ENCODE results near the gene ACYP2.
"Not testable (repeated sequence)": the region's sequence is repeated elsewhere in the genome, so short reads cannot be mapped to it uniquely, and the experiment has no call there.

ACYP2 gene

DNA sequence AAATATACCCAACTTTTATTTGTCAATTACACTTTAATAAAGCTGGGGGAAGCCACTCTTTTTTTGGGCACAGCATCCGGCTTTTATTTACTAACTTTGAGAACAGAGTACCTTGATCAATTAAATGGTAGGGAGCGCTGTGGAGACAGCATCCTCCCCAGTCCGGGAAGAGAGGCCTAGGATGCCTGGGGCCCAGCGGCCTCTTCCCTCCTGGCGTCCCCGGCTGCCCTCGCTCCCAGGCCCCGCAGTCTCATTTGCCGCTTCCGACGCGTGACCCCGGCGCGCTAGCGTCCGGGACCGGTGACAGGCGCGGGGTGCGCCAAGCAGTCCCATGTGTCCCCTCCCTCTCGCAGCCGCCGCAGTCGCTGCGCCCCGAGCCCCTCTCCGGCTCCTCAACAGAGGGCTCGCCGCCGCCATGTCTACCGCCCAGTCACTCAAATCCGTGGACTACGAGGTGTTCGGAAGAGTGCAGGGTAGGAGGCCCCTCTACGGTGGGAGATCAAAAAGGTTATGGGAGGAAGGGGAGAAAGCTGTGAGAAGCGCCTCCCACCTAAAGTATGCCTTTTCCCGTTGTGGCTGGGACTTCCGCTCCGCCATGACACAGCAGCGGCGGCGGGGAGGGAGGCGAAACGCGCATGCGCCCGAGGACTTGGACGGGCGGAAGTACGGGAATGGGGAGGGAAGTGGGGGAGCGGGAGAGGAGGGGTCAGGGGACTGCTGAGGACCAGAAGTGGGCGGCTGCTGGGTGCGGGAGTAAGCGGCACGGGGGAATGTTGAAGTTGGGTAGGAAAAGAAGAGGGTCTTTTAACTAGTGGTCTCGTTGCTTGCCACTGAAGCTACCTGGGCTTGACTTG lies at the start of gene ACYP2:
TSS of gene ACYP2 (plus strand) at position 332 of the 854 bp plus-strand sequence.
- DNase-seq (ENCODE audit: low spot score) = peak; percentile 98

GRCh38 chr2:54065891-54066290 lies 49.5 kb upstream of the ACYP2 start:
- no peak for DNase-seq (ENCODE audit: low spot score)

DNA sequence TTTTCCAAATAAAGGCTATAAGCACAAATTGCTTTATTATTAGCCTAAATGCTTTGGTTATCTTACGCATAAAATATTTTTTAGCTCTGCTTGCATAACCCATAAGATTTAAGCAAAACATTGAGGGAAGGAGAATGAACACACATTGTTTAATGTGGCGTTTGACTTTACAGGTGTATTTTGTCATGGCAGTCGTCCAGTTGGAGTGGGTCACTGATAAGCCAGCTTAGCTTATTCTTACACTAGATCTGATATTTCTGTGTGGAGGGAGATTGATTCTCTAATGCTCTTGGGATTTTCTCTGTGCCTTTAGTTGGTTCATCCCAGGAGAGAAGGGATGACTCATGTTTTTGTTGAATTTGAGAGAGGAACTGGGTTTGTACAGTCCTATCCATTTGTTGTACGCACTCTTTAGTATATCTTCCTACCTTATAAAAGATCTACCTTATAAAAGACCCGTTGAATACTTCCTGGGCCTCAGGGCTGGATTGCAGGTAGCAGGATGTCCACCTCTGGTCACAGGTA lies 47.5 kb upstream of the ACYP2 start:
- no peak for DNase-seq (ENCODE audit: low spot score)

DNA sequence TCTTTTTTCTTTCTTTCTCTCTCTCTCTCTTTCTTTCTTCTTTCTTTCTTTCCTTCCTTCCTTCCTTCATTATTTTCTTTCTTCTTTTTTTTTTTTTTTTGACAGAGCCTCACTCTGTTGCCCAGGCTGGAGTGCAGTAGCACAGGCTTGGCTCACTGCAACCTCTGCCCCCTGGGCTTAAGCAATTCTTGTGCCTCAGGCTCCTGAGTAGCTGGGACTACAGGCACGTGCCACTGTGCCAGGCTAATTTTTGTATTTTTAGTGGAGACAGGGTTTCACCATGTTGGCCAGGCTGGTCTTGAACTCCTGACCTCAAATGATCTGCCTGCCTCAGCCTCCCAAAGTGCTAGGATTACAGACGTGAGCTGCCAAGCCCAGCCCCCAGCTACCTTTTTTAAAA lies 42.9 kb upstream of the ACYP2 start:
- not testable (repeated sequence) for DNase-seq (ENCODE audit: low spot score)

DNA sequence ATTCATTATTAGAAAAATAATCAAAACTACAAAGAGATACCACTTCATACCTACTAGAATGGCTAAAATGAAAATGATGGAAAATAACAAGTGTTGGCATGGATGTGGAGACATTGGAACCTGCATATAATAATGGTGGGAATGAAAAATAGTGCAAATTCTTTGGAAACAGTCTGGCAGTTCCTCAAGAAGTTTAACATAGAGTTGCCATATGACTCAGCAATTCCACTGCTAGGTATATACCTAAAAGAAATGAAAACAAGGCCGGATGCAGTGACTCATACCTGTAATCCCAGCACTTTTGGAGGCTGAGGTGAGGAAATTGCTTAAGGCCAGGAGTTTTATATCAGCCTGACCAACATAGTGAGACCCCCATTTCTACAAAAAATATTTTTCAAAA lies 41.6 kb upstream of the ACYP2 start:
- DNase-seq (ENCODE audit: low spot score) = no peak

DNA sequence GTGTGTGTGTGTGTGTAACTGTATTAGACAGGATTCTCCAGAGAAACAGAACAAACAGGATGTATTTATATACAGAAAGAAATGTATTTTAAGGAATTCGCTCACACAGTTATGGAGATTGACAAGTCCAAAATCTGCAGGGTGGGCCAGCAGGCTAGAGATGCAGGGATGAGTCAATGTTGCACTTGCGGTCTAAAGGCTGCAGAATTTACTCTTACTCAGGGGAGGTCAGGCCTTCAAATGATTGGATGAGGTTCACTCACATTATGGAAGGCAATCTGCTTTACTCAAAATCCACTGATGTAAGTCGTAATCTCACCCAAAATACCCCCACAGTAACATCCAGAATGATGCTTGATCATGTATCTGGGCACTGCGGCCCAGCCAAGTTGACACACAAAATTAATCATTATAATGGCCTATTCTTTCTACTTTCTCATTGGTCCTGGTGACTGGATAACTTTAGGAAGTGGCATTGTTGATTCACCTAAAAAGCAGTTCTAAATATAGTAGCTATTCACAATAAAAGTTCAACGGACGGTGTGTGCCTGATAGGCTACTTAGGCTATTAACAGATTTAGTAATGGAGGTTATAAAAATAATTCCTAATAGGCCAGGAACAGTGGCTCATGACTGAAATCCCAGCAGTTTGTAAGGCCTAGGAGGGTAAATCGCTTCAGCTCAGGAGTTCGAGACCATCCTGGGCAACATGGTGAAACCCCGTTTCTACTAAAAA lies 40.6 kb upstream of the ACYP2 start:
- DNase-seq (ENCODE audit: low spot score) = no peak

DNA sequence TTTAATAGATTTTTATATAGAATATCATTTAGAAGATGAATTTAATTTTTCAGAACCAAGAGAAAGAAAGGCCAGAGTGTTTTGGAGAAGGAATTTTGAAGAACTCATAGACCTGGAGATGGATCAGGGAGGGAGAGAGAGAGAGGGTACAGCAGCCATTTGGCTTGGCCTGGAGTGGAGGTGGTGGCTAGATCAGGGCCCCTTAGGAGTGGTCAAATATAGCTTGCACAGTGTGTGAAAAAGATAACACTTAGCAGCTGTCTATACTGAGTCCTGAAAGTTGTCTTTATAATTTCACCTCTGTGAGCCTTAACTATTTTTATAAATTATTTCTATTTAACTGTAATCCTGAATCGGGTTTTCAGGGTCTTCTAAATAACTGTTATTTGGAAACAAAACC lies 38.8 kb upstream of the ACYP2 start:
- no peak for DNase-seq (ENCODE audit: low spot score)

- no peak for DNase-seq (ENCODE audit: low spot score)
Measured at GRCh38 chr2:54077088-54077900, 38.1 kb upstream of the ACYP2 start.

DNA sequence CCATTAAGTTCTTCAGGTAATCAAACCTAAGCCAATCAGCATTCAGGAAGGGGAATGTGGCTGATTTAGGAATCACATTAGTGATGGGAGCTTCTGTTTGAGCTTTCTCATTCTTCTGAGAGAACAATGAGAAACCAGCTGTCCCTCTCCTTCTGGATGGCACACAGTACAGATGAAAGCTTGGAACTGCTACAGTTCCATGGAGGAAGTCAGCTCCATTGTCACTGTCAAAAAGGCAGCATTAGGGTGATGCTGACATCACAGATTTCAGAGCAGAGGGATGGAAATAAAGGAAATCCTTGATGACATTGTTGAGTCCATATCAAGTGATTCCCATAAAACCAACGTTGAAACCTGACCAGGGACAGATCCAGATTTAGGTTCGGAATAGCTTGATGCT lies 36.1 kb upstream of the ACYP2 start:
- DNase-seq (ENCODE audit: low spot score) = peak; percentile 76

DNA sequence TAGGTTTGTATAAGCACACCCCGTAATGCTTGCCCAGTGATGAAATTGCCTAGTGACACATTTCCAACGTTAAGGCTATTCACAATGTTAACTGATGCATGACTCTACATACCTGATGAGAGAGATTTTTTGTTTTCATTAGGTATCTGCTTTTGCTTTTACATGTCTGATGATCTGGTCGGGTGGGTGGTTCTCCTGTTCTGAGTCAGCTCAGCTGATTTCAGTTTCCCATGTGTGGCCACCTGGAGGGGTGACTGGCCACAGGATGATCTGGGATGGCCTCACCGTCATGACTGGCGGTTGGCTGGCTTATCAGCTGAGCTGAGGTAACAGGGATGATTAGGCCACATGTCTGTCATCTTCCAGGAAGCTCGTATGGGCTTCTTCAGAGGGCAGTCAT lies 33.8 kb upstream of the ACYP2 start:
- no peak for DNase-seq (ENCODE audit: low spot score)

- peak; percentile 78 for DNase-seq (ENCODE audit: low spot score)
Measured at GRCh38 chr2:54083021-54083420, 32.4 kb upstream of the ACYP2 start.

DNA sequence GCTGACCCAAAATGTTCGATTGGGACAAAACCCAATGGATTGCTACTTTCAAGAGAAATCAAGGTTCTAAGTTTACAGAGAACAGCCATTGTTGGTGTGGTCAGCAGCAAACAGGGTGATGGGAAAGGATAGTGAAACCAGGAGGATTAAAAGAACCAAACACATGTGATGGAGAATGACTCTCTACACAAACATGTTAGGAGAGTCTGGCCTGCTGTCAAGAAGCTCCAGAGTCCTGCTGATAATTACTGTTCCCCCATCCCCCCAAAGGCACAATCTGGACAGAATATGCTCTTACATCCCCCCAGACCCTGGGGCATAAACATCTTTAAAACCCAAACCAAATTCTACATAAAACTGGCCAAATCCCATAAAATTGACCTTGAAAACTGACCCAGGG lies 32.0 kb upstream of the ACYP2 start:
- DNase-seq (ENCODE audit: low spot score) = no peak

DNA sequence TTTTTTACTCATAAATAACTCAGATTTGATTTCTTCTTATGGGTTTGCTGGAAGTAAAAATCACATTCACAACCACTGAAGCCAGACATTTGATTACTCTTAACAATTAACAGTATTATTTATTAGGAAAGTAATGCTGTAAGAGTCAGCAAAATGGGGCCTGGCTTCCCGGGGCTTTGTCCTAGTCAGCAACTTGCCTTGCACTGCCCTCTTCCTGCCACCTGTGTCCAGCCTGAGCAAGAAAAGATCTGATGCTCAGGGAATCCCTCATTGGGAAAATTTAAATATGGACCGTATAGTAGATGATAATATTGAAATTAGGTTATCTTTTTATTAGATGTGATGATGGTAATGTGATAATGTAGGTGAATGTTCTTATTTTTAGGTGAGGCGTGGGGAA lies 30.8 kb upstream of the ACYP2 start:
- peak; percentile 62 for DNase-seq (ENCODE audit: low spot score)

GRCh38 chr2:54085069-54085468 lies 30.3 kb upstream of the ACYP2 start:
- DNase-seq (ENCODE audit: low spot score) = no peak

- DNase-seq (ENCODE audit: low spot score) = no peak
Measured at GRCh38 chr2:54086157-54086556, 29.3 kb upstream of the ACYP2 start.

DNA sequence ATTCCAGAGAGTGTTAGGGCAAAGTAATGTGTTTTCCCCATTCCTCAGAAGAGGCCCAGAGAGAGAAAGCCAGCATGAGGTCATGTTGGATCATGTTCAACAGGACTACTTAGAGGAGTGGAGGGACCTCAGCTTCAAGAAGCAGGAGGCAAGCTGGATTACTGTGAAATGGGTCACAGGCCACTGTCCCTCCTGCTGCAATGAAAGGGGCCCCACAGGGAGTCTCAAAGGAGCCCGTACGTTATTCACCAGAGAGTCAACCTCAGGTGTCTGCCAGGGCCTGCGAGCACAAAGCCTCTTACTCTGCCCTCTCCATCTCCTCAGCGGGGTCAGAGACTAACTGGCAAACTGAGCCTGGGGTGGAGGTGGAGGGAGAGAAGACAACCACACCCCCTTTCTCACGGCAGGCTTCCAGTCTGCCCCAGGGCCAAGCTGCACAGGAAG lies 27.2 kb upstream of the ACYP2 start:
- peak; percentile 13 for DNase-seq (ENCODE audit: low spot score)

DNA sequence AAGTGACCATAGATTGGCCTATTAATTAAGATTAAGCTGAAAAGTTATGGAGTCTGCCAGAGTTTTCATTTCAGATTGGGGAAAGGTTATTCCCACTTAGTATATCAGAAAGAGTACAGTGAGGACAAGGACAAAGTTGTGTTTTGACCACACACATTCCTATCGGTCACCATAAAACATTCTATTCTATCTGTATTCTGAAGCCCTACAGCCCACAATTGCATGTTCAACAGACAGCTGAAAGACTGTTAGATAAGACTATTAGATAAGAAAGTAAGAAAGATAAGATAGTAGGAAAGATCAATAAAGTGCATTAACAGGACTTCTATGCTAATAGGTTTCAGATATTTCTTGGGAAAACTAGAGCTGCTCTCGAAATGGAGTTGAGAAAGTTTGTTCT lies 26.7 kb upstream of the ACYP2 start:
- no peak for DNase-seq (ENCODE audit: low spot score)

DNA sequence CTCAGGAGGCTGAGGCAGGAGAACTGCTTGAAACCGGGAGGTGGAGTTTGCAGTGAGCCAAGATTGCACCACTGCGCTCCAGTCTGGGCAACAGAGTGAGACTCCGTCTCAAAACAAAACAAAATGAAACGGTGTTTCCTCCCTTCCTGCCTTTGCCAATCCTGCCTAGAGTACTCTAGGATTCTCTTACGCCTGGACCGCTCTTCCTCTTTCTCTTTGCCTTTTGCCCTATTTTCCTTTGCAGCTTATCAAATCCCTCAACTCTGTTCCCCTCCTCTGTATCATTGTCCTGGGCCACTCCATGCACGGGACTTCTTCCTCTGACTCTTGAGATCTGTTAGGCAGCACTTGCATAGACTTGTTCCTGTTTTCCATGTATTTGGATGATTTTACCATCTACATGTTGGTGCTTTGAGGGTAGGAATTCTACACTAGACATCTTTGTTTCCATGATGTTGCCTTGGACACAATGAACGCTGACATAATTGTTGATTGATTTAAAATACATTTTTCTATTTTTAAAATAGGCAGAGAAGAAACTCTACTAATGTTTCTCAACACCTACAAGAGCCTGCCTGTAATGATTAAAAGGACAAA lies 24.8 kb upstream of the ACYP2 start:
- no peak for DNase-seq (ENCODE audit: low spot score)

DNA sequence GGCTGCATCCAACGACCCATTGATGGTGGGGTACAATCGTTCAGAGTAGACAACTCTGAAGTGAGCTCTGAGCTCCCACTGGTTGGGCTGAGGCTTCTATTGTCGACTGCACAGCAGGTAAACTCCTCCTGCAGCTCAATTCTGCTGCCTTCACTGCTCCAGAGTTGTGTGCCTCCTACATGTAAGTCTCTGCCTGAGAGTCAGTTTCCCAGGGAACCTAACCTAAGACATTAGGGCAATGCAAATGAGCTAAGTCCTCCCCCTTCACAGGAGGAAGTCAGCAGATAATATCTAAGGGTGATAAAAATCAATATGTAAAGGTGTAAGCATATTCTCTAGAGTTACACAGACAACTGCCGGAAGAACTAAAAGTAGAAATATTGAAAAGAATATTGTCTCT lies 22.5 kb upstream of the ACYP2 start:
- DNase-seq (ENCODE audit: low spot score) = no peak

DNA sequence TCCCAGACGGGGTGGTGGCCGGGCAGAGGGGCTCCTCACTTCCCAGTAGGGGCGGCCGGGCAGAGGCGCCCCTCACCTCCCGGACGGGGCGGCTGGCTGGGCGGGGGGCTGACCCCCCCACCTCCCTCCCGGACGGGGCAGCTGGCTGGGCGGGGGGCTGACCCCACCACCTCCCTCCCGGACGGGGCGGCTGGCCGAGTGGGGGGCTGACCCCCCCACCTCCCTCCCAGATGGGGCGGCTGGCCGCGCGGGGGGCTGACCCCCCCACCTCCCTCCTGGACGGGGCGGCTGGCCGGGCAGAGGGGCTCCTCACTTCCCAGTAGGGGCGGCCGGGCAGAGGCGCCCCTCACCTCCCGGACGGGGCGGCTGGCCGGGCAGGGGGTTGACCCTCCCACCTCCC lies 20.0 kb upstream of the ACYP2 start:
- DNase-seq (ENCODE audit: low spot score) = not testable (repeated sequence)

- DNase-seq (ENCODE audit: low spot score) = not testable (repeated sequence)
Measured at GRCh38 chr2:54096141-54096540, 19.3 kb upstream of the ACYP2 start.

GRCh38 chr2:54097124-54097523 lies 18.3 kb upstream of the ACYP2 start:
- DNase-seq (ENCODE audit: low spot score) = no peak

Measured in Ammon's horn (tissue), 1 donor.